ENCODE data around the gene CERS6. TPM values are rescaled to one million over a fixed set of nuclear protein-coding genes. Genes with fewer than 3 reads are reported as not detected.
A peak's percentile ranks its signal among the peaks of the same experiment; 100 is the strongest.

Gene CERS6
- total RNA-seq, 1 experiment from 2014 or later: 45.9 TPM

GRCh38 chr2:168471163-168471475 lies 15.0 kb downstream of the CERS6 start:
- Mint-ChIP-seq H3K4me1 (ENCODE audit: low read depth, unreplicated experiment) (peaks cover 34% of the 10 kb centered on the region), H3K27me3 (ENCODE audit: unreplicated experiment) (no peaks in the 10 kb centered on the region), H3K9me3 (ENCODE audit: low read depth, unreplicated experiment) (no peaks in the 10 kb centered on the region), H3K36me3 (ENCODE audit: insufficient read depth, unreplicated experiment) (no peaks in the 10 kb centered on the region), H3K4me3 (ENCODE audit: low read depth, unreplicated experiment) (no peak overlapping the region), H3K27ac (ENCODE audit: unreplicated experiment) (no peak overlapping the region)
- no peak for DNase-seq
- TF ChIP-seq CTCF (IDR thresholded peaks at IDR 0.05; ENCODE audit: unreplicated experiment): no peak
- intact Hi-C loops (cut with micrococcal nuclease; ENCODE audit: unreplicated experiment): no loop called here
- CTCF ChIA-PET: no interaction called here
- BruUV-seq (replicated peaks): no TSS peak

- CTCF ChIA-PET: no interaction called here
- Mint-ChIP-seq H3K27me3 (ENCODE audit: unreplicated experiment) (no peaks in the 10 kb centered on the region), H3K4me1 (ENCODE audit: low read depth, unreplicated experiment) (peaks cover 33% of the 10 kb centered on the region), H3K36me3 (ENCODE audit: insufficient read depth, unreplicated experiment) (no peaks in the 10 kb centered on the region), H3K4me3 (ENCODE audit: low read depth, unreplicated experiment) (no peak overlapping the region), H3K9me3 (ENCODE audit: low read depth, unreplicated experiment) (no peaks in the 10 kb centered on the region), H3K27ac (ENCODE audit: unreplicated experiment) (no peak overlapping the region)
- no TSS peak for BruUV-seq (replicated peaks)
- no peak for DNase-seq
- TF ChIP-seq CTCF (IDR thresholded peaks at IDR 0.05; ENCODE audit: unreplicated experiment): no peak
- intact Hi-C loops (cut with micrococcal nuclease; ENCODE audit: unreplicated experiment): no loop called here
These were observed 19.6 kb downstream of the CERS6 start for GRCh38 chr2:168475636-168476035.

- peaks cover 38% of the 10 kb centered on the region for H3K4me1 Mint-ChIP-seq (ENCODE audit: low read depth, unreplicated experiment)
These were observed 22.1 kb downstream of the CERS6 start for GRCh38 chr2:168478206-168478605.

GRCh38 chr2:168480356-168480755 lies 24.3 kb downstream of the CERS6 start:
- peak overlapping the region; percentile 71 for H3K27ac Mint-ChIP-seq (ENCODE audit: unreplicated experiment)
- H3K4me3 Mint-ChIP-seq (ENCODE audit: low read depth, unreplicated experiment): no peak overlapping the region
- no peaks in the 10 kb centered on the region for H3K36me3 Mint-ChIP-seq (ENCODE audit: insufficient read depth, unreplicated experiment)
- no TSS peak for BruUV-seq (replicated peaks)
- H3K9me3 Mint-ChIP-seq (ENCODE audit: low read depth, unreplicated experiment): no peaks in the 10 kb centered on the region
- intact Hi-C loops (cut with micrococcal nuclease; ENCODE audit: unreplicated experiment): no loop called here
- no peaks in the 10 kb centered on the region for H3K27me3 Mint-ChIP-seq (ENCODE audit: unreplicated experiment)
- DNase-seq: no peak
- no peak for TF ChIP-seq CTCF (IDR thresholded peaks at IDR 0.05; ENCODE audit: unreplicated experiment)
- CTCF ChIA-PET: no interaction called here
- H3K4me1 Mint-ChIP-seq (ENCODE audit: low read depth, unreplicated experiment): peaks cover 44% of the 10 kb centered on the region

More at GRCh38 chr2:168478206-168478605, 22.1 kb downstream of the CERS6 start:
- intact Hi-C loops (cut with micrococcal nuclease; ENCODE audit: unreplicated experiment): no loop called here
- Mint-ChIP-seq H3K9me3 (ENCODE audit: low read depth, unreplicated experiment) (no peaks in the 10 kb centered on the region), H3K36me3 (ENCODE audit: insufficient read depth, unreplicated experiment) (no peaks in the 10 kb centered on the region), H3K27me3 (ENCODE audit: unreplicated experiment) (no peaks in the 10 kb centered on the region), H3K4me3 (ENCODE audit: low read depth, unreplicated experiment) (no peak overlapping the region), H3K27ac (ENCODE audit: unreplicated experiment) (no peak overlapping the region)
- BruUV-seq (replicated peaks): no TSS peak
- no peak for DNase-seq
- no peak for TF ChIP-seq CTCF (IDR thresholded peaks at IDR 0.05; ENCODE audit: unreplicated experiment)
- CTCF ChIA-PET: interaction anchor here (0.9 kb wide), 1 partner anchor 47 kb away, joined by 4 read pairs; no protein-coding TSS in a partner anchor
